HG03045 (cell line): ENCODE data around the gene RAB29.
"Not testable (repeated sequence)": the region's sequence is repeated elsewhere in the genome, so short reads cannot be mapped to it uniquely, and the experiment has no call there.

ENCODE experiments used
- ATAC-seq: cut with Tn5 transposase; IDR thresholded peaks from one replicate; pipeline ENCODE4 v1.9.1; 2021; ENCODE audit warnings: mild to moderate bottlenecking, moderate library complexity; ENCODE audit not compliant: unreplicated experiment

The RAB29 gene

GRCh38 chr1:205729945-205730610 is 45.2 kb downstream of the RAB29 start:
- no peak for ATAC-seq

DNA sequence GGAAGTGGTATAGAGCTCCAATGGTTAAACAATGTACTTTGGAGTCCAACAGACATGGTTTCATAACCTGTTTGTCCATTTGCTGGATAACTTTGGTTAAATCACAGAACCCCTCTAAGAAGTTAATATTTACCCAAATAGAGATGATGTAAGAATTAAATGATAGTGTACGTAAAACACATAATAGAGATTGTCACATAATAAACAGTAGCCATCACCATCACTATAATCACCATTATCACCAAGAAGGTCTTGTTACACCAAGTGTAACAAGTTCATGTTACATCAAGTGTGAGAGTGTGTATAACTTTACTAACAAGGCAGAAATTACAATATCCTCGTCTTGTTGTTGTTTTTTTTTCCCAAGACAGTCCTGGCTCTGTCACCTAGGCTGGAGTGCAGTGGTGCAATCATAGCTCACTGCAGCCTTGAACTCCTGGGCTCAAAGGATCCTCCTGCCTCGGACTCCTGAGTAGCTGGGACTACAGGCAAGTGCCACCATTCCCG is 48.6 kb downstream of the RAB29 start:
- no peak for ATAC-seq

DNA sequence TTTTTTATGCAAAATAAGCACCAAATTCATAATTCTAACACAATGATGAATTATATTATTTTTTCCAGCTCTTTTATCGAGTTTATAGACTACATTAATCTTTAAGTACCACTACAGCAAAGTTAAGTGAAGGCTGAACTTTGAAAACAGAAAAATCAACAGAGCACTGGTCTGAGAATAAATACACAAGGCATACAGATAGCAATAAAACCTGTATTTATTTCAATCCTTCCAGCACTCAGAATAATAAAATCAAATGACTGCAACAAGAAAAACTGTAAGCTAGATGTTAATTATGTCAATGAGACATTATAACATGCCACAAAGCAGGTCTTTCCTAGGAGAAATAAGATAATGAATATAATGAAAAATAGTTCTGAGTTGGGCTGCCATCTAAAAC is 49.8 kb downstream of the RAB29 start:
- no peak for ATAC-seq

DNA sequence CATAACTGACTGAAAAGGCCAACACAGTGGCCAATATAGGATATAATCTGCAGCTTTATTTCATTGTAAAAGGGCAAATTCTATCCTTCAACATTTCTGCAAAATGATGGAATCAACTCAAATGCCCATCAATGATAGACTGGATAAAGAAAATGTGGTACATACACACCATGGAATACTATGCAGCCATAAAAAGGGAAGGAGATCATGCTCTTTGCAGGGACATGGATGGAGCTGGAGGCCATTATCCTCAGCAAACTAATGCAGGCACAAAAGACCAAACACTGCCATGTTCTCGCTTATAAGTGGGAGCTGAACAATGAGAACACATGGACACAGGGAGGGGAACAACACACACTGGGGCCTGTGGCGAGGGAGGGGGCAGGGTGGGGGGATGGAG is 54.5 kb downstream of the RAB29 start:
- not testable (repeated sequence) for ATAC-seq

- no peak for ATAC-seq
Measured at GRCh38 chr1:205719762-205720161, 55.5 kb downstream of the RAB29 start.

DNA sequence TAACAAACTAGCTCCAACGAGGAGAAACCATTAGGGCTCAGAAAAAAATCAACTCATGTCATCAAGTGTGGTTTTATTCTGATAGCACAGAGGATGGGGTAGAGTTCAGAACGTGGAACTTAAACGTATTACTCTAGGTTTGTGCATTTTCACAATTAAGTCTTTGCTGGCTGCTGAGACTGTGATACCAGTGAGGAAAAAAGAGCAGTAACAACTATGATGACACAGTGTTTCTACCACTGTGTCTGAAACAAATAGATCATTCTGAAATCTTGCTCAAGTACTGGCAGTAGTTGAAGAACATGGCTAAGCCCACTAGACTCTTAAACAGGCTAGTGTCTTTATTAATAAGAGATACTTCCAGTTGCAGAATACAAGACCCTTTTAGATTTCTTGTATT is 56.3 kb downstream of the RAB29 start:
- no peak for ATAC-seq
